H1 (cell line): ENCODE measurements around the gene ZSWIM9. TPM values are rescaled to one million over a fixed set of nuclear protein-coding genes. Genes with fewer than 3 reads are reported as not detected.

Experiments
- CTCF ChIA-PET: fragments of 300-600 bp; sonication (Branson Sonifier 250); formaldehyde crosslinking; loops from one replicate; lab custom pipeline; 2021; ENCODE audit not compliant: partially characterized antibody; lab: Charles Lee
- POLR2A ChIA-PET: fragments of 300-600 bp; sonication (Branson Sonifier 250); formaldehyde crosslinking; loops from one replicate; lab custom pipeline; 2021; ENCODE audit warnings: inconsistent platforms; ENCODE audit not compliant: partially characterized antibody; lab: Charles Lee
- DNase-seq, 2 experiments: peaks; one replicate each; pipeline versions ENCODE4 v3.0.0 to v3.0.0-alpha.2; 2010 to 2022; ENCODE audit warnings: low spot score in 2 of 2, low read depth in 1 of 2, mixed read lengths in 1 of 2
- FAIRE-seq: peaks from 2 replicates; lab custom pipeline; 2011; peaks lifted over from hg19 to GRCh38; lab: Jason Lieb, UNC
- H2AFZ ChIP-seq: 2 replicates; pipeline ENCODE4 v1.8.1; 2012; ENCODE audit warnings: low read length, inconsistent platforms
- H2AK5ac ChIP-seq: 2 replicates; pipeline ENCODE4 v1.6.1; 2013; ENCODE audit warnings: low read depth, low read length
- H2BK120ac ChIP-seq: replicated peaks from 2 replicates; pipeline ENCODE3; 2013; ENCODE audit warnings: low read depth, low read length, inconsistent platforms
- H2BK12ac ChIP-seq: 2 replicates; pipeline ENCODE4 v1.6.1; 2013; ENCODE audit warnings: low read depth, low read length
- H2BK15ac ChIP-seq: 2 replicates; pipeline ENCODE4 v1.6.1; 2013; ENCODE audit warnings: low read length
- H2BK20ac ChIP-seq: 2 replicates; pipeline ENCODE4 v1.6.1; 2013; ENCODE audit warnings: low read length
- H2BK5ac ChIP-seq: 2 replicates; pipeline ENCODE4 v1.6.1; 2013; ENCODE audit warnings: low read depth, low read length
- H3K14ac ChIP-seq: 2 replicates; pipeline ENCODE4 v1.6.1; 2013; ENCODE audit warnings: inconsistent platforms; ENCODE audit not compliant: insufficient read length
- H3K18ac ChIP-seq: 2 replicates; pipeline ENCODE4 v1.6.1; 2013; ENCODE audit warnings: low read length; ENCODE audit errors: extremely low read depth
- H3K23ac ChIP-seq: 2 replicates; pipeline ENCODE4 v1.6.1; 2013; ENCODE audit warnings: inconsistent platforms; ENCODE audit not compliant: insufficient read length
- H3K23me2 ChIP-seq: 2 replicates; pipeline ENCODE4 v1.6.1; 2013; ENCODE audit warnings: low read depth, low read length
- H3K27ac ChIP-seq: 2 replicates; pipeline ENCODE4 v1.6.1; 2011; ENCODE audit warnings: low read depth, low read length, inconsistent platforms
- H3K27me3 ChIP-seq, 4 experiments: replicated peaks in 1 of 4; 1 replicate in 1 of 4; 2 replicates in 3 of 4; pipeline versions ENCODE4 v1.6.1 to v1.8.1; 2011 to 2013; ENCODE audit warnings: low read length in 3 of 4, mild to moderate bottlenecking in 3 of 4, inconsistent platforms in 2 of 4, mixed read lengths in 2 of 4, moderate library complexity in 1 of 4; ENCODE audit not compliant: control insufficient read depth in 3 of 4, insufficient read depth in 3 of 4; ENCODE audit errors: extremely low read depth in 1 of 4
- H3K36me3 ChIP-seq, 4 experiments: 2 replicates each; pipeline versions ENCODE4 v1.6.1 to v1.8.1; 2011 to 2013; ENCODE audit warnings: mild to moderate bottlenecking in 4 of 4, low read length in 3 of 4, moderate library complexity in 2 of 4, control low read depth in 1 of 4, inconsistent platforms in 1 of 4; ENCODE audit not compliant: insufficient read depth in 4 of 4, control insufficient read depth in 2 of 4
- H3K4ac ChIP-seq: replicated peaks from 2 replicates; pipeline ENCODE3; 2013; ENCODE audit warnings: low read length, low read depth, mixed read lengths, inconsistent platforms; ENCODE audit not compliant: insufficient read length
- H3K4me1 ChIP-seq, 4 experiments: replicated peaks in 1 of 4; 1 replicate in 1 of 4; 2 replicates in 3 of 4; pipeline versions ENCODE4 v1.6.1 to v1.8.1; 2011 to 2013; ENCODE audit warnings: low read length in 3 of 4, inconsistent platforms in 2 of 4, mixed read lengths in 1 of 4; ENCODE audit not compliant: insufficient read depth in 4 of 4, control insufficient read depth in 3 of 4
- H3K4me2 ChIP-seq, 2 experiments: 2 replicates each; pipeline versions ENCODE4 v1.6.1 to v1.8.1; 2011 to 2013; ENCODE audit warnings: low read depth in 2 of 2, low read length in 2 of 2, control low read depth in 1 of 2, inconsistent platforms in 1 of 2, mild to moderate bottlenecking in 1 of 2; ENCODE audit not compliant: insufficient read depth in 1 of 2
- H3K4me3 ChIP-seq, 4 experiments: fragments of 200-600, 300-600 bp in 1 of 4; sonication (generic), shearing (Covaris generic), sonication (Bioruptor Twin) in 1 of 4; 2 replicates each; pipeline versions ENCODE4 v1.5.1 to v1.8.1; 2011 to 2016; ENCODE audit warnings: low read length in 4 of 4, low read depth in 3 of 4, control low read depth in 2 of 4, inconsistent platforms in 2 of 4, mild to moderate bottlenecking in 2 of 4, mixed read lengths in 1 of 4, moderate library complexity in 1 of 4; ENCODE audit not compliant: insufficient read depth in 2 of 4; ENCODE audit errors: extremely low read depth in 1 of 4
- H3K56ac ChIP-seq: replicated peaks from 2 replicates; pipeline ENCODE3; 2013; ENCODE audit warnings: low read depth, mild to moderate bottlenecking, mixed read lengths, low read length, inconsistent platforms; ENCODE audit not compliant: insufficient read length
- H3K79me1 ChIP-seq: 2 replicates; pipeline ENCODE4 v1.6.1; 2013; ENCODE audit warnings: low read depth, low read length, control low read depth
- H3K79me2 ChIP-seq, 2 experiments: 2 replicates each; pipeline versions ENCODE4 v1.6.1 to v1.8.1; 2012 to 2013; ENCODE audit warnings: low read length in 2 of 2, mild to moderate bottlenecking in 2 of 2, inconsistent platforms in 1 of 2; ENCODE audit not compliant: insufficient read depth in 2 of 2, control insufficient read depth in 1 of 2
- H3K9ac ChIP-seq, 4 experiments: replicated peaks in 1 of 4; 1 replicate in 1 of 4; 2 replicates in 3 of 4; pipeline versions ENCODE4 v1.6.1 to v1.8.1; 2011 to 2013; ENCODE audit warnings: low read depth in 3 of 4, low read length in 3 of 4, control low read depth in 2 of 4, mild to moderate bottlenecking in 2 of 4, moderate library complexity in 2 of 4, inconsistent platforms in 1 of 4; ENCODE audit errors: extremely low read depth in 1 of 4
- H3K9me3 ChIP-seq, 2 experiments: 2 replicates each; pipeline versions ENCODE4 v1.6.1 to v1.8.1; 2012 to 2013; ENCODE audit warnings: mild to moderate bottlenecking in 2 of 2, moderate library complexity in 2 of 2, control low read depth in 1 of 2, inconsistent platforms in 1 of 2, low read depth in 1 of 2, low read length in 1 of 2, mixed read lengths in 1 of 2; ENCODE audit not compliant: insufficient read depth in 2 of 2
- H4K20me1 ChIP-seq, 2 experiments: replicated peaks in 1 of 2; 2 replicates each; pipeline versions ENCODE3 to v1.8.1; 2011 to 2013; ENCODE audit warnings: inconsistent platforms in 2 of 2, low read length in 2 of 2, mild to moderate bottlenecking in 1 of 2; ENCODE audit not compliant: insufficient read depth in 2 of 2, control insufficient read depth in 1 of 2
- H4K5ac ChIP-seq: 2 replicates; pipeline ENCODE4 v1.6.1; 2013; ENCODE audit warnings: low read length, low read depth, mixed read lengths, inconsistent platforms; ENCODE audit not compliant: insufficient read length
- H4K8ac ChIP-seq: 2 replicates; pipeline ENCODE4 v1.8.0; 2013; ENCODE audit warnings: mild to moderate bottlenecking, moderate library complexity, low read length, inconsistent platforms; ENCODE audit not compliant: insufficient read depth; ENCODE audit errors: extremely low read depth
- H4K91ac ChIP-seq: replicated peaks from 2 replicates; pipeline ENCODE3; 2013; ENCODE audit warnings: low read length, mixed read lengths, inconsistent platforms; ENCODE audit not compliant: insufficient read length
- CEBPB ChIP-seq: IDR thresholded peaks from 2 replicates; pipeline ENCODE4 v1.6.1; 2012; ENCODE audit warnings: low read depth, low read length
- CREB1 ChIP-seq: IDR thresholded peaks from 2 replicates; pipeline ENCODE4 v1.6.1; 2012; ENCODE audit warnings: inconsistent platforms
- EP300 ChIP-seq, 2 experiments: IDR thresholded peaks; 1 replicate in 1 of 2; 2 replicates in 1 of 2; pipeline ENCODE4 v1.6.1; 2011 to 2012; ENCODE audit warnings: low read depth in 2 of 2, low read length in 2 of 2, mild to moderate bottlenecking in 2 of 2, borderline replicate concordance in 1 of 2, inconsistent platforms in 1 of 2, moderate library complexity in 1 of 2
- RFX5 ChIP-seq: IDR thresholded peaks from 2 replicates; pipeline ENCODE4 v1.6.1; 2011; ENCODE audit warnings: low read depth, low read length, improper control_type of control experiment, borderline replicate concordance
- SAP30 ChIP-seq: fragments of 300-600 bp; sonication (generic); IDR thresholded peaks from 2 replicates; pipeline ENCODE4 v1.7.1; 2012; ENCODE audit warnings: low read length, moderate library complexity, mild to moderate bottlenecking, inconsistent platforms; ENCODE audit not compliant: insufficient read depth, insufficient replicate concordance
- WGBS, 2 experiments: shearing (Covaris generic) in 1 of 2; methylation state at CpG; one replicate each; pipeline versions ENCODE4 v1.1.6 to v1.1.7; 2013 to 2015; ENCODE audit warnings: low lambda C conversion rate in 2 of 2, mixed read lengths in 2 of 2, inconsistent platforms in 1 of 2, low coverage in 1 of 2, missing lambda C conversion rate in 1 of 2; ENCODE audit not compliant: insufficient replicate concordance in 2 of 2, insufficient coverage in 1 of 2, insufficient read length in 1 of 2; ENCODE audit errors: extremely low coverage in 1 of 2, missing lambda C conversion rate in 1 of 2; 5-methylcytosine and 5-hydroxymethylcytosine counted together
- long read RNA-seq, 2 experiments: library from RNA in 1 of 2; library from capped mRNA in 1 of 2; stranded (forward); transcript quantifications; one replicate each; pipeline ENCODE4 v2.0.0, GENCODE V29; 2021; ENCODE audit warnings: inconsistent platforms in 1 of 2
- polyA minus RNA-seq, 3 experiments: library from RNA; depleted of rRNA, polyadenylated mRNA; stranded (reverse); fragments of >200 nt; gene quantifications; 1 replicate in 2 of 3; 2 replicates in 1 of 3; pipeline ENCODE4 v1.2.3, GENCODE V29; 2011
- polyA plus RNA-seq, 7 experiments: library from polyadenylated mRNA; depleted of rRNA in 3 of 7; stranded (reverse) in 5 of 7; unstranded in 2 of 7; fragments of >200 nt in 5 of 7; fragments of 200-250 nt in 2 of 7; gene quantifications; 1 replicate in 5 of 7; 2 replicates in 1 of 7; 4 replicates in 1 of 7; pipeline versions ENCODE4 v1.2.1 to v1.2.3, GENCODE V29; 2011 to 2013; ENCODE audit warnings: missing spikeins in 2 of 7, mixed read lengths in 2 of 7
- total RNA-seq: library from RNA; stranded (reverse); fragmentation: NEBNext Ultra II Directional; extraction: Animal tissue kit (Norgen Biotek cat#: 25700); gene quantifications from 2 replicates; pipeline ENCODE4 v1.2.1, GENCODE V29; 2021
- TF ChIP-seq, protein P1 (sequence below): IDR thresholded peaks from 2 replicates; pipeline ENCODE4 v1.6.1; 2012; ENCODE audit warnings: low read length, inconsistent platforms

The ZSWIM9 gene
- 10.1 and 10.4 TPM in 2 replicates for total RNA-seq
- 1.5 and 3.8 TPM in 2 replicates for polyA plus RNA-seq (2011; rRNA removed)
- polyA plus RNA-seq (2011; cell fraction: cytosol; rRNA removed) = 2.7 TPM
- polyA plus RNA-seq (2011; cell fraction: nucleus; rRNA removed) = 3.6 TPM
- 13.6 to 16.6 TPM (median 13.9 TPM) in 4 replicates for polyA plus RNA-seq (2012, experiment 1 of 2)
- polyA plus RNA-seq (2012, experiment 2 of 2) = 4.9 TPM
- polyA plus RNA-seq (2013, experiment 1 of 2) = 3.7 TPM
- polyA plus RNA-seq (2013, experiment 2 of 2) = 3.5 TPM
- polyA minus RNA-seq (2011; rRNA and poly(A)+ RNA removed) = 0.17 and 0.66 TPM in 2 replicates
- polyA minus RNA-seq (2011; cell fraction: cytosol; rRNA and poly(A)+ RNA removed) = 4.8 TPM
- polyA minus RNA-seq (2011; cell fraction: nucleus; rRNA and poly(A)+ RNA removed) = 4.1 TPM
- long read RNA-seq, experiment 1, partial matches to known transcripts = 0 of 5 reads
- long read RNA-seq, experiment 1, other reads (novel, unspliced or antisense) = 5 of 5 reads
- long read RNA-seq, experiment 2 = 0 reads

DNA sequence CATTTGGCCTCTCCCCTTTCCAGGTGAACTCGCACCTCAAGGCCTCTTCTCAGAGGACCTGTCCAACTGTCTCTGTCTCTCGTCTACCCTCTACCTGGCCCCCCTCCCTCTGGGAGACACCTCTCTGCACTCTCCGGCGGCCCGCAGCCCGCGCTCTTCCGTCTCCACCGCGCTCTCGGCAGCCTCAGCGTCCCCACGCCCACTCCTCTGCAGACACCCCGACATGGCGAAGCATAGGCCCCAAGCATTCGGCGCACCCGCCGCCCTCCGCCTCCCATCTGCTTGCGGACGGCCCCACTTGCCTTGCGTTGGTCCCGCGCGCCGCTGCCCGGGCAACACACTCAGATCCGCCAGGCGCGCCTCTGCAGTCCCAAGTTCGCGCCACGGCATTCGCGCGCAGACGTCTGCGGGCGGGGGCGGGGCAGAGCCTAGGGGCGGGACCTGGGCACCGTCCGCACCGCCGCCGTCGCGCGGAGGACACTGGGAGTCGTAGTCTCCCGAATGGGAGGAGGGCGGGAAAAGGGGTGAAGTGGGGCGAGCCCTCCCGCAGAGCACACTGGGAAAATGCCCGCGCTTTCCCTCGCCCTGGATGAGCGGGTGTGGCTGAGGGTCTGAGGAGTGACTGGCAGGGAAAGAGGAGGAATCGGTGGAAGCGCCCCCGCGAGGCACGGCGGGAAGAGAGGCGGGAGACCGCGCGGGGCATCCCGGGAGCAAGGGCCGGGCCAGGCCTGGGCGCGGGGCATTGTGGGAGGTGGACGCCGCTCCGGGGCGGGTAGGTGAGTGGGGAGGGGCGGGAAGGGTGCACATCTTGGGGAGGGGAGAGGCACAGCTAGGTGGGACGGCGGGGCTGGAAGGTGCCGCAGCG is at the start of gene ZSWIM9, which contains the start of gene LIG1:
Gene ZSWIM9 (plus strand): TSS at position 742 of the 865 bp plus-strand sequence. CDS start 1,123 bp downstream, outside the sequence.
Gene LIG1 (minus strand): TSS at position 406 of the 865 bp plus-strand sequence. CDS start 4,778 bp downstream, outside the sequence.
- H3K18ac ChIP-seq = peak within 1 kb of the TSS; percentile 97
- H3K4ac ChIP-seq = peak within 1 kb of the TSS; percentile 47
- peaks cover 11% of the 10 kb centered on the region for H3K23me2 ChIP-seq
- H3K27ac ChIP-seq = peak within 1 kb of the TSS; percentile 98
- H3K23ac ChIP-seq = no peak within 1 kb of the TSS
- H3K4me3 ChIP-seq = peak within 1 kb of the TSS; percentile 93 to 99 (median 98)
- H2BK12ac ChIP-seq = peak within 1 kb of the TSS; percentile 94; the same call in 1 of the 2 replicates
- peaks cover 6% of the 10 kb centered on the region; the same call in 1 of the 2 replicates for H3K79me1 ChIP-seq
- H2BK5ac ChIP-seq = peak within 1 kb of the TSS; percentile 98
- peak; percentile 77 to 95 for DNase-seq
- H2BK120ac ChIP-seq = peak within 1 kb of the TSS; percentile 98
- POLR2A ChIA-PET = interaction anchor here (0.9 to 1.7 kb wide), 7 partner anchors 9 to 120 kb away, joined by 3 to 7 read pairs (median 4); no protein-coding TSS in a partner anchor
- H3K79me2 ChIP-seq = peaks cover 6 to 41% of the 10 kb centered on the region in 2 experiments
- H2AFZ ChIP-seq = no peak within 1 kb of the TSS; the same call in 1 of the 2 replicates
- no peak within 1 kb of the TSS for H3K14ac ChIP-seq
- H3K56ac ChIP-seq = peak within 1 kb of the TSS; percentile 97
- 2% methylated on average over 32 of the region's 82 CpGs; no CpG with 5 or more reads in 1 of the 2 experiments for WGBS, 2 experiments
- peak within 1 kb of the TSS; percentile 64 to 95 (median 94) for H3K9ac ChIP-seq
- no peaks in the 10 kb centered on the region for H3K9me3 ChIP-seq
- H2BK20ac ChIP-seq = no peak within 1 kb of the TSS; the same call in 1 of the 2 replicates
- H4K20me1 ChIP-seq = peaks cover 2 to 7% of the 10 kb centered on the region in 2 experiments
- peaks cover 0 to 13% (median 6%) of the 10 kb centered on the region in 4 experiments; a peak in 6 of 7 replicates for H3K4me1 ChIP-seq
- no peak for FAIRE-seq
- H3K27me3 ChIP-seq = no peaks in the 10 kb centered on the region
- H3K4me2 ChIP-seq = peak within 1 kb of the TSS; percentile 94 to 96
- peak within 1 kb of the TSS; percentile 99 for H4K91ac ChIP-seq
- peak within 1 kb of the TSS; percentile 100 for H4K5ac ChIP-seq
- CTCF ChIA-PET = interaction anchor here (0.6 to 2.1 kb wide), 4 partner anchors 18 to 62 kb away, joined by 3 to 6 read pairs (median 4); no protein-coding TSS in a partner anchor
- H2BK15ac ChIP-seq = peak within 1 kb of the TSS; percentile 92; the same call in 1 of the 2 replicates
- peaks cover 2 to 22% (median 13%) of the 10 kb centered on the region in 4 experiments for H3K36me3 ChIP-seq
- H4K8ac ChIP-seq = peak within 1 kb of the TSS; percentile 97; the same call in 1 of the 2 replicates
- H2AK5ac ChIP-seq = no peak within 1 kb of the TSS
- TF ChIP-seq CEBPB = no peak
- TF ChIP-seq CREB1 = peak; percentile 71
- TF ChIP-seq EP300 (IDR thresholded peaks at IDR 0.05; ENCODE audit: borderline replicate concordance in 1 of 2, low read depth in 2 of 2, low read length in 2 of 2) = no peak
- no peak for TF ChIP-seq SAP30
- TF ChIP-seq, protein P1, sequence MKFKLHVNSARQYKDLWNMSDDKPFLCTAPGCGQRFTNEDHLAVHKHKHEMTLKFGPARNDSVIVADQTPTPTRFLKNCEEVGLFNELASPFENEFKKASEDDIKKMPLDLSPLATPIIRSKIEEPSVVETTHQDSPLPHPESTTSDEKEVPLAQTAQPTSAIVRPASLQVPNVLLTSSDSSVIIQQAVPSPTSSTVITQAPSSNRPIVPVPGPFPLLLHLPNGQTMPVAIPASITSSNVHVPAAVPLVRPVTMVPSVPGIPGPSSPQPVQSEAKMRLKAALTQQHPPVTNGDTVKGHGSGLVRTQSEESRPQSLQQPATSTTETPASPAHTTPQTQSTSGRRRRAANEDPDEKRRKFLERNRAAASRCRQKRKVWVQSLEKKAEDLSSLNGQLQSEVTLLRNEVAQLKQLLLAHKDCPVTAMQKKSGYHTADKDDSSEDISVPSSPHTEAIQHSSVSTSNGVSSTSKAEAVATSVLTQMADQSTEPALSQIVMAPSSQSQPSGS = no peak
- no peak for TF ChIP-seq RFX5
